ENCODE results near the gene S100A11.

S100A11 gene

DNA sequence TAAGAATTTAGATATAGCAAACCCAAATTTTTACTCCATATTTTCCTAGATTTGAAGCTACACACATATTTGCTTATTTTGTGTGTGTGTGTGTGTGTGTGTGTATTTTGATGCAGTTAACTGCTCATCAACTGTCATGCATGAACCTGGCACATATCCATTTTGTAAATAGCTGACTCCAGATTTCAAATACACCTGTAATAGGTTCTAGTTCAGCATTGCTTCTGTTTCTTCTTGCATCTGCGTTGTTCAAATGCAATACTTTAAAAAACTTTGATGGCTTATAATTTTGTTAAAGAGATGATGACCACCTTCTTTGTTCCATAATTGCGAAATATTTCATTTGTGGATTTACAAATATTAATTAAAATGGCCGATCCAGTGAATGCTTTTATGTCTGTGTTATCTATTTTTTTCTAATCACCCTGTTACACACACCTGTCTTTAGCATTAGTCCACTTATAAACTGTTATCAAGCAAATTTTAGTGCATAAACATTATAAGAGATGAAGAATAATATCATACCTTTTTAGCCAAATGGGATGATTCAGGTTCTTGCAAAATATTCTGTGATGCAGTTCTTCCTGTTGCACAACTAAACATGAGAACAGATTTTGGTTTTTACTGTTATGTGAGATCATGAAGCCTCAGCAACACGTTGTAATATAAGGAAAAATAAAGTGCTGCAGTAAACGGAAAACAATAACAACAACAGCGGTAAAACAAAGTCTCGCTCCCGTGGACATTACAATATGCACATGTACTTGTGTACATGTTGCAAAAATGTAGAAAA, 12.7 kb upstream of the S100A11 start:
- DNase-seq (ENCODE audit: low read depth in 2 of 2) = peak; percentile 78 to 90
- H3K4me3 ChIP-seq (replicated peaks in 1 of 2; ENCODE audit: low read depth in 2 of 2, low read length in 2 of 2) = no peak overlapping the region
- TF ChIP-seq, protein P1, sequence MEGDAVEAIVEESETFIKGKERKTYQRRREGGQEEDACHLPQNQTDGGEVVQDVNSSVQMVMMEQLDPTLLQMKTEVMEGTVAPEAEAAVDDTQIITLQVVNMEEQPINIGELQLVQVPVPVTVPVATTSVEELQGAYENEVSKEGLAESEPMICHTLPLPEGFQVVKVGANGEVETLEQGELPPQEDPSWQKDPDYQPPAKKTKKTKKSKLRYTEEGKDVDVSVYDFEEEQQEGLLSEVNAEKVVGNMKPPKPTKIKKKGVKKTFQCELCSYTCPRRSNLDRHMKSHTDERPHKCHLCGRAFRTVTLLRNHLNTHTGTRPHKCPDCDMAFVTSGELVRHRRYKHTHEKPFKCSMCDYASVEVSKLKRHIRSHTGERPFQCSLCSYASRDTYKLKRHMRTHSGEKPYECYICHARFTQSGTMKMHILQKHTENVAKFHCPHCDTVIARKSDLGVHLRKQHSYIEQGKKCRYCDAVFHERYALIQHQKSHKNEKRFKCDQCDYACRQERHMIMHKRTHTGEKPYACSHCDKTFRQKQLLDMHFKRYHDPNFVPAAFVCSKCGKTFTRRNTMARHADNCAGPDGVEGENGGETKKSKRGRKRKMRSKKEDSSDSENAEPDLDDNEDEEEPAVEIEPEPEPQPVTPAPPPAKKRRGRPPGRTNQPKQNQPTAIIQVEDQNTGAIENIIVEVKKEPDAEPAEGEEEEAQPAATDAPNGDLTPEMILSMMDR (IDR thresholded peaks at IDR 0.05; ENCODE audit: low read depth, low read length) = no peak

DNA sequence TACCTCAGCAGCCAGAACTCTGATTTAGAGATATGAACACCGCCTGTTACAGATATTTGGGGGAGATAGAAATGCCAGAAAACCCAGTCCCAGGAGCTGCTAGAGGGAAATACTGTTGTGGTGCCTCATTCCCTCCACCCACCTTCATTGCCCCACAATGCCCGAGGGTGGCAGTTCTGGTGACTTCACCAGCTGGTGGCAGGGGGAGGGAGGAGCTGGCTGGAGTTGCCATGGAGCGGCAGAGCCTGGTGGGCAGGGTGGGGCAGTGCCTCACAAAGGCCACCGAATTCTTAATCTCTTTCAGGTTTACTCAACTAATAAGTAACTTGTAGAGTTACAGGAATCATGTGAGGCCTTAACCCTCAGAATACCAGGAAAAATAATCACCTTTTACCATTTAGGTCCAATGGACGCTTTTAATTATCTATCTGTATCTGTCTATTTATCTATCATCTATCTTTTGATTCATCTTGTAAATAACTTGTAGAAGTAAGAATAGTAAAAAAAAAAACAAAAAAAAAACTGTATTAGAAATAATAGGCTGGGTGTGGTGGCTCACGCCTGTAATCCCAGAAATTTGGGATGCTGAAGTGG, 11.7 kb upstream of the S100A11 start:
- TF ChIP-seq, protein P1 (IDR thresholded peaks at IDR 0.05; ENCODE audit: low read depth, low read length) = no peak
- no peak for DNase-seq (ENCODE audit: low read depth in 2 of 2)
- peak overlapping the region in 1 of 2 donors; percentile 8 for H3K4me3 ChIP-seq (replicated peaks in 1 of 2; ENCODE audit: low read depth in 2 of 2, low read length in 2 of 2)

DNA sequence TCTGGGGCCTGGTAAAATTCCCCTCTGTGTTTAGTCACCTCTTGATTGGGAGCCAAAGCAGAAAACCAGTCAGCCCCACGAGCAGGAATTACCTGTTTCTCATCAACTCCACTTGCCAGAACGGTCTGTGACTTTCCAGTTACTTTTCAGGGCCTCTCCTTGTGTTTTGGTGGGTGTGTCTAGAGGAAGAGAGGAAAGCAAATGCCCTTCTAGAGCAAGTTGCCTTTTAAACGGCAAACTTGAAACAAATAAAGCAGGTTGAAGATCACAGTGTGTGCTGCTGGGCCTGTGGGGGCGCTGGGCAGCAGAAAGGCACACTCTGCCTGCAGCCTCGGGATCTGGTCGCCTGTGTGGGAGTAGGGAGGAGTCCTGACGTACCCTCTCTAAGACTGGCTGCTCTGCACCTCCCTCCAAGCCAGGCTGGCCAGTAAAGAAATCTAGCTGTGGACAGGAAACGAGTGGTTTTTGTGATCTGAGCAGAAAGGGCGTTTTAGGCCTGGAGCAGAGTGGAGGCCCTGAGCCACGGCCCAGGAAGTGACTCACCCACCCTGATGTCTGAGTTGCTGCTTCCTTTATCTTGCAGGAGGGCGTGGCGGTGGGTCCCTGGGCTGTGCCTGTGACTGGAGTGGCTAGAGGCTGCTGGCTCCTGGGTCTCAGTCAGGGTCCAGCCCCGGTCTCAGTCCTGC, 11.1 kb upstream of the S100A11 start:
- peak; percentile 99 for DNase-seq (ENCODE audit: low read depth in 2 of 2)
- TF ChIP-seq, protein P1 (IDR thresholded peaks at IDR 0.05; ENCODE audit: low read depth, low read length) = peak; percentile 61
- H3K4me3 ChIP-seq (replicated peaks in 1 of 2; ENCODE audit: low read depth in 2 of 2, low read length in 2 of 2) = peak overlapping the region; percentile 11 to 33

DNA sequence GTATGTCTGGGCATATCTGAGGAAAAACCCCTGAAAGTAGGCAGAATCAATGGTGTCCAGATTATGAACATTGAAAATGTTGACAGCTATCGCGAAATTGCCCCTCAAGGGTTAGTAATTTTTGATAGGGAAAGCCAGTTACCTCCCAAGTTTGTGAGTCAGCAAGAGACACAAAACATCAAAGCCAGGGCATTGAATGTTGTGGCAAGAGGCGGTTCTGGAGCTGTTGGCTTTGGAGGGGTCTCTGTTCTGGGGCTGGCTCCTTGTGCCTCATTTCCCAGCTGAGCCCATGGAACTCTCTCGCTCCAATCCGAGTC, 10.6 kb upstream of the S100A11 start:
- TF ChIP-seq, protein P1 (IDR thresholded peaks at IDR 0.05; ENCODE audit: low read depth, low read length) = no peak
- peak overlapping the region; percentile 11 to 33 for H3K4me3 ChIP-seq (replicated peaks in 1 of 2; ENCODE audit: low read depth in 2 of 2, low read length in 2 of 2)
- DNase-seq (ENCODE audit: low read depth in 2 of 2) = no peak

DNA sequence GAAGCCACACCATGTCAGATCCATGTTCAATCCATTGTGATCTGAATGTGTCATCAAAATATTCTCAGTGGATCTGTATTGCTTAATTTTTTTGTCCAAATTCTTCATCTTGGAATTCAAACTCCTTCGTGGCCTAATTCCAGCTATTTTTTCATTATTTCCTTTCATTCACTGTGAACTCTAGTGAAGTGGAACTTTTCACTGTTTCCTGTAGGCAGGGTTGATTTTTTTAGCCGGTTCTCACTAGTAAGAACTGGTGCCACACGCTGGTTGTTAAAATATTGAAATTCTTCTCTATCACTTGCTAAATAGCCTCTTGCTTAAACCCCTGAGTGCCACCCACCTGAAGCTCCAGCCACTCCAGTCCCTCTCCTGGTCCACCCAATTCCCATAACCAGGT, 7.6 kb upstream of the S100A11 start:
- H3K4me3 ChIP-seq (replicated peaks in 1 of 2; ENCODE audit: low read depth in 2 of 2, low read length in 2 of 2) = no peak overlapping the region
- TF ChIP-seq, protein P1 (IDR thresholded peaks at IDR 0.05; ENCODE audit: low read depth, low read length) = no peak
- peak; percentile 44 to 69 for DNase-seq (ENCODE audit: low read depth in 2 of 2)

DNA sequence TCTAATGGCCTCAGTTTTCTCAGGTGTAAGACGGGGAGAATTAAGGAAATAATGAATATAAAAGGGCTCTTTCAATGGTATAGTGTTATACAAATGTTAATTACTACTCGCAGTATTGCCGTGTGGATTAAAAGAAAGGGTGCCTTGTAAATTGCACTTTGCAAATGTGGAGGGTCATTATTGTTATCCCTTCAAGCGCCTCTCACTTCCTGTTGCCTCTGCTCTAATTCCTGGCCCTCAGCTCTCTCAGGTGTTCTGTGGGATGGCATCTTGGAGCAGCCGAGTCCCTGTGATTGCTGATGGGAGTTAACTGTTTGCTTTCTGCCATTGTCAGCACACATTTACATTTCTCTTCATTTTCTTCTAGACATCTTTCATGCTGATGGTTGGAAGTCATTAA, 7.1 kb upstream of the S100A11 start:
- DNase-seq (ENCODE audit: low read depth in 2 of 2) = no peak
- H3K4me3 ChIP-seq (replicated peaks in 1 of 2; ENCODE audit: low read depth in 2 of 2, low read length in 2 of 2) = no peak overlapping the region
- TF ChIP-seq, protein P1 (IDR thresholded peaks at IDR 0.05; ENCODE audit: low read depth, low read length) = no peak

Data from cardiac fibroblast (primary cell).